ENCODE data around the gene ISLR2. TPM values are rescaled to one million over a fixed set of nuclear protein-coding genes. Genes with fewer than 3 reads are reported as not detected.
A peak's percentile ranks its signal among the peaks of the same experiment; 100 is the strongest.
"Not testable (repeated sequence)": the region's sequence is repeated elsewhere in the genome, so short reads cannot be mapped to it uniquely, and the experiment has no call there.

The ISLR2 gene
- total and polyA plus RNA-seq, 8 donors = 0.19 to 4.4 (median 0.30) TPM; not detected in 3

GRCh38 chr15:74099963-74100733 lies 30.2 kb upstream of the ISLR2 start:
- TF ChIP-seq POLR2AphosphoS5 (IDR thresholded peaks at IDR 0.05) = peak in 2 of 3 donors; percentile 72 to 85
- intact Hi-C loops (cut with DNase I; ENCODE audit: low total_unique reads); H3K36me3 ChIP-seq; H3K27me3 ChIP-seq; H3K9me3 ChIP-seq; H3K4me1 ChIP-seq: not testable (repeated sequence)
- peak overlapping the region in 4 of 5 donors; percentile 30 to 74 (median 60) for H3K27ac ChIP-seq
- H3K4me3 ChIP-seq = peak overlapping the region; percentile 33 to 50 (median 48)
- peak; percentile 90 to 94 for DNase-seq
- 1 to 6% (median 4%) methylated on average over 17 to 36 of the region's 45 CpGs for WGBS, 5 donors

DNA sequence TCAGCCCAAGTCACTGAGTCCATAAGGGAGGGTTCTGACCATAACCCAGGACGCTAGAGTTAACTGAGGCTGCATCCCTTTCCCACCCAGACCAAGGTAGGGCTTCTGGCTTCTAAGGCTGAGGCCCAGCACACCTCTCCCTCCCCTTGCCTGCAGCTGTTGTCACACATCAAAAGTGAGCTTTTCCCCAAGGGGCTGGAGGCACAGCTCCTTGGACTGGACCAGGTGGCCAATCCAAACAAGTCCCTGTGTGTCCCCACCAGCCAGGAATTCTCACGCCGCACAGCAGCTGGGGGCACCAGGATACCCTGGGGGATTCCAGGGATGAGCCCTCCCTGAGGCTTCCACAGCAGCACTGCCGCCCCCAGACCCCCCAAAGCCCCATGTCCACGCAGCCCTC lies 22.3 kb upstream of the ISLR2 start:
- Histone ChIP-seq H3K4me1 (no peaks in the 10 kb centered on the region), H3K27me3 (peaks cover 0 to 9% (median 0%) of the 10 kb centered on the region in 3 donors), H3K36me3 (no peaks in the 10 kb centered on the region), H3K4me3 (no peak overlapping the region), H3K27ac (no peak overlapping the region), H3K9me3 (no peaks in the 10 kb centered on the region)
- TF ChIP-seq CTCF (IDR thresholded peaks at IDR 0.05) (no peak), POLR2A (IDR thresholded peaks at IDR 0.05) (no peak)
- no peak for DNase-seq
- 48 to 73% (median 68%) methylated on average over 5 of the region's 5 CpGs for WGBS, 5 donors
- intact Hi-C loops (cut with DNase I; ENCODE audit: low total_unique reads) = no loop called here

DNA sequence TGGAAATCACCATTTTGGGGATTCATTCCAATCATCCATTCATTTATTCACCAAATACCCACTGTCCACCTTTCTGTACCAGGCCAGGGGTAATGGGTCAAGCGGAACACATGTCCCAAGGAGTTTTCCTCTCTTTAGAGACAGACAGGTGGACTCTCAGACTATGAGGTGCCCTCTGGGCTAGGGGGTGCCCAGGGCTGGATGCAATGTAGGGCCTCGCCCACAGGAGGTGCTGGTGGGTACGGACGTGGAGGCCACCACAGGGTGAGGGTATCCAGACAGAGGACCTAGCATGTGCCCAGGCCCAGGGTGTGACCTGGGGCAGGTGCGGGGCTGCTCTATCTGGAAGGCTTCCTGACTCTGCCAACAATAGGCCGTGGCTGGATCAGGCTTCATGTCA lies 21.8 kb upstream of the ISLR2 start:
- H3K4me3 ChIP-seq; H3K27me3 ChIP-seq; intact Hi-C loops (cut with DNase I; ENCODE audit: low total_unique reads); H3K9me3 ChIP-seq; H3K27ac ChIP-seq; DNase-seq; H3K36me3 ChIP-seq; H3K4me1 ChIP-seq: not testable (repeated sequence)
- 74 to 78% (median 76%) methylated on average over 6 of the region's 6 CpGs for WGBS, 5 donors

DNA sequence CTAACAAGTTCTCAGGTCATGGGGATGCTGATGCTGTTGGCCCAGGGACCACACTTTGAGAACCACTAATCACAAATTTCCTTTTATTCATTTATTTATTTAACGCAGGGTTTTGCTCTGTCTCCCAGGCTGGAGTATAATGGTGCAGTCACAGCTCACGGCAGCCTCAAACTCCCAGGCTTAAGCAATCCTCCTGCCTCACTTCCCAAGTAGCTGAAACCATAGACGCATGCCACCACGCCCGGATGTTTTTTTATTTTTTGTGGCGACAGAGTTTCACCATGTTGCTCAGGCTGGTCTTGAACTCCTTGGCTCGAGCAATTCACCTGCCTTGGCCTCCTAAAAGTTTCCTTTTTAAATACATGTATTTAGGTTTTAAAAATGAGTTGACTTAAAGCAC lies 20.7 kb upstream of the ISLR2 start:
- no peak overlapping the region for H3K27ac ChIP-seq
- DNase-seq = no peak
- TF ChIP-seq EP300 (IDR thresholded peaks at IDR 0.05) = no peak
- no peak overlapping the region for H3K4me3 ChIP-seq
- WGBS, 5 donors = 68 to 75% (median 70%) methylated on average over 7 of the region's 7 CpGs
- intact Hi-C loops (cut with DNase I; ENCODE audit: low total_unique reads) = no loop called here
- H3K36me3 ChIP-seq = no peaks in the 10 kb centered on the region
- H3K4me1 ChIP-seq = no peaks in the 10 kb centered on the region
- H3K27me3 ChIP-seq = peaks cover 0 to 9% (median 0%) of the 10 kb centered on the region in 3 donors
- no peaks in the 10 kb centered on the region for H3K9me3 ChIP-seq

DNA sequence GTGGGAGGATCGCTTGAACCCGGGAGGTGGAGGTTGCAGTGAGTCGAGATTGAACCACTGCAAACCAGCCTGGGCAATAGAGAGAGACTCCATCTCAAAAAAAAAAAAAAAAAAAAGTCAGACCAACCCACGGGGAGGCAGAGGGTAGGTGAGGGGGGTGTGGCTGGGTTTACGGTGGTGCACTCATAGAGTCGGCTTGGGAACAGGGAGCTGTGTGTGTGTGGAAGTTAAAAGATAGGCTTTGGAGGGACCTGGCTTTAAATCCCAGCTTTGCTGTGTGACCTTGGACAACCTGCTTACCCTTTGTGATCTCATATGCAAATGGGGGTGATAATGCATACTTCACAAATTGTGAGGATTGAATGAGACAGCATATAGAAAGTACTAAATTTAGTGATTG lies 10.0 kb upstream of the ISLR2 start:
- 66 to 81% (median 74%) methylated on average over 6 of the region's 6 CpGs for WGBS, 5 donors
- intact Hi-C loops (cut with DNase I; ENCODE audit: low total_unique reads) = no loop called here
- Histone ChIP-seq H3K36me3 (no peaks in the 10 kb centered on the region), H3K9me3 (no peaks in the 10 kb centered on the region), H3K4me3 (no peak overlapping the region), H3K27me3 (peaks cover 0 to 64% (median 19%) of the 10 kb centered on the region in 3 donors), H3K27ac (no peak overlapping the region), H3K4me1 (no peaks in the 10 kb centered on the region)
- no peak for TF ChIP-seq POLR2AphosphoS5 (IDR thresholded peaks at IDR 0.05)
- TF ChIP-seq POLR2A (IDR thresholded peaks at IDR 0.05) = no peak
- TF ChIP-seq CTCF (IDR thresholded peaks at IDR 0.05) = no peak
- no peak for TF ChIP-seq EP300 (IDR thresholded peaks at IDR 0.05)
- DNase-seq = no peak

GRCh38 chr15:74121039-74121438 lies 9.3 kb upstream of the ISLR2 start:
- DNase-seq = no peak
- H3K4me3 ChIP-seq = no peak overlapping the region
- intact Hi-C loops (cut with DNase I; ENCODE audit: low total_unique reads) = no loop called here
- no peaks in the 10 kb centered on the region for H3K4me1 ChIP-seq
- no peaks in the 10 kb centered on the region for H3K36me3 ChIP-seq
- peaks cover 0 to 70% (median 24%) of the 10 kb centered on the region in 3 donors for H3K27me3 ChIP-seq
- H3K27ac ChIP-seq = no peak overlapping the region
- WGBS, 5 donors = 8 to 26% (median 12%) methylated on average over 4 of the region's 4 CpGs
- no peak for TF ChIP-seq CTCF (IDR thresholded peaks at IDR 0.05)
- no peak for TF ChIP-seq POLR2AphosphoS5 (IDR thresholded peaks at IDR 0.05)
- no peak for TF ChIP-seq EP300 (IDR thresholded peaks at IDR 0.05)
- TF ChIP-seq POLR2A (IDR thresholded peaks at IDR 0.05) = no peak
- H3K9me3 ChIP-seq = no peaks in the 10 kb centered on the region

All from stomach (tissue), 9 donors.